Neural progenitor cell (in vitro differentiated cells): ENCODE results near the gene EFHD1. TPM values are rescaled to one million over a fixed set of nuclear protein-coding genes. Genes with fewer than 3 reads are reported as not detected.

ENCODE experiments used
- DNase-seq: peaks from one replicate; pipeline ENCODE4 v3.0.0-alpha.2; 2016; ENCODE audit warnings: low spot score
- H2AFZ ChIP-seq: fragments of 200-600 bp; sonication (generic); replicated peaks from 2 replicates; pipeline ENCODE4 v1.6.1; 2016; ENCODE audit warnings: antibody characterized with exemption
- H3F3A ChIP-seq: fragments of 200-600 bp; sonication (generic); 2 replicates; pipeline ENCODE4 v1.6.1; 2016; ENCODE audit warnings: antibody characterized with exemption, low read depth
- H3K27ac ChIP-seq: fragments of 200-600 bp; sonication (generic); 2 replicates; pipeline ENCODE4 v1.5.1; 2016; ENCODE audit warnings: mild to moderate bottlenecking
- H3K27me3 ChIP-seq: fragments of 200-600 bp; sonication (generic); 2 replicates; pipeline ENCODE4 v1.6.1; 2016; ENCODE audit warnings: mild to moderate bottlenecking, moderate library complexity
- H3K36me3 ChIP-seq: fragments of 200-600 bp; sonication (generic); 2 replicates; pipeline ENCODE4 v1.5.1; 2016
- H3K4me1 ChIP-seq: fragments of 200-600 bp; sonication (generic); 2 replicates; pipeline ENCODE4 v1.6.1; 2016; ENCODE audit warnings: mixed run types
- H3K4me2 ChIP-seq: fragments of 200-600 bp; sonication (generic); 2 replicates; pipeline ENCODE4 v1.6.1; 2016
- H3K4me3 ChIP-seq: fragments of 200-600 bp; sonication (generic); 2 replicates; pipeline ENCODE4 v1.5.1; 2016
- H3K79me2 ChIP-seq: fragments of 200-600 bp; sonication (generic); 2 replicates; pipeline ENCODE4 v1.6.1; 2016; ENCODE audit warnings: low read depth
- H3K9ac ChIP-seq: fragments of 200-600 bp; sonication (generic); 2 replicates; pipeline ENCODE4 v1.6.1; 2016
- H3K9me3 ChIP-seq: fragments of 200-600 bp; sonication (generic); 2 replicates; pipeline ENCODE4 v1.5.1; 2016; ENCODE audit warnings: low read depth
- H4K20me1 ChIP-seq: fragments of 200-600 bp; sonication (generic); 2 replicates; pipeline ENCODE4 v1.6.1; 2016; ENCODE audit warnings: low read depth
- H3K27ac Mint-ChIP-seq: 3 replicates; pipeline ENCODE4 v1.8.0; 2021; ENCODE audit warnings: mixed read lengths
- H3K27me3 Mint-ChIP-seq: 2 replicates; pipeline ENCODE4 v1.8.0; 2022; ENCODE audit warnings: low read depth, mild to moderate bottlenecking, inconsistent platforms, moderate library complexity, mixed read lengths; ENCODE audit not compliant: insufficient read depth
- H3K36me3 Mint-ChIP-seq: 3 replicates; pipeline ENCODE4 v1.8.0; 2021; ENCODE audit warnings: mixed read lengths
- H3K4me1 Mint-ChIP-seq: 3 replicates; pipeline ENCODE4 v1.8.0; 2021; ENCODE audit warnings: mixed read lengths
- H3K4me3 Mint-ChIP-seq: 3 replicates; pipeline ENCODE4 v1.8.0; 2021; ENCODE audit warnings: mild to moderate bottlenecking, moderate library complexity, mixed read lengths
- H3K9me3 Mint-ChIP-seq: 3 replicates; pipeline ENCODE4 v1.8.0; 2020; ENCODE audit warnings: mixed read lengths
- EZH2 ChIP-seq: fragments of 200-600 bp; sonication (generic); IDR thresholded peaks from 2 replicates; pipeline ENCODE4 v1.6.1; 2017; ENCODE audit warnings: antibody characterized with exemption, mild to moderate bottlenecking, moderate library complexity
- EZH2phosphoT487 ChIP-seq: fragments of 200-600 bp; sonication (generic); IDR thresholded peaks from 2 replicates; pipeline ENCODE4 v1.6.1; 2017; ENCODE audit warnings: antibody characterized with exemption
- total RNA-seq: library from RNA; depleted of rRNA; stranded (reverse); fragments of >200 nt; gene quantifications from 2 replicates; pipeline ENCODE4 v1.2.3, GENCODE V29; 2015; ENCODE audit warnings: low replicate concordance
- TF ChIP-seq, protein P1 (sequence below): fragments of 200-600 bp; sonication (generic); IDR thresholded peaks from 2 replicates; pipeline ENCODE4 v1.5.1; 2017; ENCODE audit warnings: antibody characterized with exemption, mild to moderate bottlenecking

The EFHD1 gene, protein sequence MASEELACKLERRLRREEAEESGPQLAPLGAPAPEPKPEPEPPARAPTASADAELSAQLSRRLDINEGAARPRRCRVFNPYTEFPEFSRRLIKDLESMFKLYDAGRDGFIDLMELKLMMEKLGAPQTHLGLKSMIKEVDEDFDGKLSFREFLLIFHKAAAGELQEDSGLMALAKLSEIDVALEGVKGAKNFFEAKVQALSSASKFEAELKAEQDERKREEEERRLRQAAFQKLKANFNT
- total RNA-seq = 5.9 and 7.0 TPM in 2 replicates

DNA sequence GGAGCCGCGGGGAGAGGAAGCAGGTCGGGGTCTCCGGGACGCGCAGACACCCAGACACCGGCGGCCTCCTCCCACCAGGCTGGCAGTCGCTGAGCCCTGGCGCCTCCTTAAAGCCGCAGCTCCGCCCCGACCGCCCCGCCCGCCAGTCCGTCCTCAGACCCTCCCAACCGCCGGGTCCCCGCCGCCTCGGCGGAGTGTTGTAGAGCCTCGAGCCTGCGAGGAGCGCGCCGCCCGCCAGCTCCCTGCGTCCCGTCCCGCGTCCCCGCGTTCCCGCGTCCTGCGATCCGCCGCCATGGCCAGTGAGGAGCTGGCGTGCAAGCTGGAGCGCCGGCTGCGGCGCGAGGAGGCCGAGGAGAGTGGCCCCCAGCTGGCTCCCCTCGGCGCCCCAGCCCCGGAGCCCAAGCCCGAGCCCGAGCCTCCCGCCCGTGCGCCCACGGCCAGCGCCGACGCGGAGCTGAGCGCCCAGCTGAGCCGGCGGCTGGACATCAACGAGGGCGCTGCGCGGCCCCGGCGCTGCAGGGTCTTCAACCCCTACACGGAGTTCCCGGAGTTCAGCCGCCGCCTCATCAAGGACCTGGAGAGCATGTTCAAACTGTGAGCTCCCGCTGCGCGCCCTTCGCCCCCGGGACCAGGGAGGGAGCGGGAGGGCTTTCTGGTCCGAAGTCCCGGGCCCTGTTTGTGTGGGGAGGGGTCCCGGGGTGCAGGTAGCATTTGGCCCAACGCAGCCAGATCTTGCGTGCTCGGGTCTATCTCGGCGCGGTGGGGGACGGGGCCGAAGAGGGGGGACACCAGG lies at the start of gene EFHD1:
EFHD1 (plus strand) TSS at position 192 of the 793 bp plus-strand sequence; CDS start at position 293, 101 bp downstream.
- Histone ChIP-seq H3K36me3 (no peaks in the 10 kb centered on the region), H3K4me1 (peaks cover 9% of the 10 kb centered on the region), H3K4me3 (peak within 1 kb of the TSS; percentile 54), H2AFZ (peak within 1 kb of the TSS; percentile 91), H4K20me1 (peaks cover 10% of the 10 kb centered on the region), H3K9ac (no peak within 1 kb of the TSS), H3K27ac (no peak within 1 kb of the TSS), H3K27me3 (peaks cover 91% of the 10 kb centered on the region), H3K4me2 (peak within 1 kb of the TSS; percentile 95), H3F3A (peaks cover 33% of the 10 kb centered on the region), H3K79me2 (no peaks in the 10 kb centered on the region), H3K9me3 (no peaks in the 10 kb centered on the region)
- Mint-ChIP-seq H3K27me3 (peaks cover 23% of the 10 kb centered on the region), H3K4me3 (peak within 1 kb of the TSS; percentile 86), H3K9me3 (no peaks in the 10 kb centered on the region), H3K36me3 (peaks cover 1% of the 10 kb centered on the region), H3K4me1 (peaks cover 26% of the 10 kb centered on the region), H3K27ac (no peak within 1 kb of the TSS)
- TF ChIP-seq, protein P1, sequence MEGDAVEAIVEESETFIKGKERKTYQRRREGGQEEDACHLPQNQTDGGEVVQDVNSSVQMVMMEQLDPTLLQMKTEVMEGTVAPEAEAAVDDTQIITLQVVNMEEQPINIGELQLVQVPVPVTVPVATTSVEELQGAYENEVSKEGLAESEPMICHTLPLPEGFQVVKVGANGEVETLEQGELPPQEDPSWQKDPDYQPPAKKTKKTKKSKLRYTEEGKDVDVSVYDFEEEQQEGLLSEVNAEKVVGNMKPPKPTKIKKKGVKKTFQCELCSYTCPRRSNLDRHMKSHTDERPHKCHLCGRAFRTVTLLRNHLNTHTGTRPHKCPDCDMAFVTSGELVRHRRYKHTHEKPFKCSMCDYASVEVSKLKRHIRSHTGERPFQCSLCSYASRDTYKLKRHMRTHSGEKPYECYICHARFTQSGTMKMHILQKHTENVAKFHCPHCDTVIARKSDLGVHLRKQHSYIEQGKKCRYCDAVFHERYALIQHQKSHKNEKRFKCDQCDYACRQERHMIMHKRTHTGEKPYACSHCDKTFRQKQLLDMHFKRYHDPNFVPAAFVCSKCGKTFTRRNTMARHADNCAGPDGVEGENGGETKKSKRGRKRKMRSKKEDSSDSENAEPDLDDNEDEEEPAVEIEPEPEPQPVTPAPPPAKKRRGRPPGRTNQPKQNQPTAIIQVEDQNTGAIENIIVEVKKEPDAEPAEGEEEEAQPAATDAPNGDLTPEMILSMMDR = no peak
- TF ChIP-seq EZH2phosphoT487 = no peak
- TF ChIP-seq EZH2 = peak; percentile 47
- peak; percentile 94 for DNase-seq

DNA sequence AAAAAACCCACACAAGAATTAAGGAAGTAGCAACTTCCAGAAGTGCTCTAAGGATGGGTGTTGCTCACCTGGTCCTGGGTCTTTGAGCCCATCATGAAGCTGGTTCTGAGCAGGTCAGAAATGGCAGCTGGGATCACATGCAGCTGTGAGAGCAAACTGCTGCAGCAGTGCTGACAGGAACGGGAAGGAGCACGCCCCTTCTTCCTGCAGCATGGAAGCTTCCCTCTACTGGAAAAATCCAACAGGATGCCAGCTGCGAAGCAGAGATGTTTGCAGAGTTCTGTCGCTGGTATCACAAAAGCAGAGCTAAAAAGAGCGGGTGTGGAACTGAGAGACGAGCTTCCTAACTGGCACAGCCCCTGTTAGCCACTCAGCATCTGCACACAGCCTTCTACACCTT lies 49.2 kb upstream of the EFHD1 start:
- H2AFZ ChIP-seq = no peak overlapping the region
- H3K27ac ChIP-seq = no peak overlapping the region
- Mint-ChIP-seq H3K9me3 (no peaks in the 10 kb centered on the region), H3K4me3 (no peak overlapping the region), H3K27ac (no peak overlapping the region), H3K27me3 (peaks cover 2% of the 10 kb centered on the region), H3K36me3 (peaks cover 12% of the 10 kb centered on the region), H3K4me1 (no peaks in the 10 kb centered on the region)
- no peak overlapping the region for H3K9ac ChIP-seq
- no peak overlapping the region for H3K4me3 ChIP-seq
- H3K27me3 ChIP-seq = no peaks in the 10 kb centered on the region
- DNase-seq = no peak
- H3K36me3 ChIP-seq = no peaks in the 10 kb centered on the region
- no peak overlapping the region for H3K4me2 ChIP-seq
- H3K79me2 ChIP-seq = no peaks in the 10 kb centered on the region
- no peaks in the 10 kb centered on the region for H4K20me1 ChIP-seq
- no peaks in the 10 kb centered on the region for H3K9me3 ChIP-seq
- no peaks in the 10 kb centered on the region for H3F3A ChIP-seq
- no peaks in the 10 kb centered on the region for H3K4me1 ChIP-seq
- no peak for TF ChIP-seq EZH2
- TF ChIP-seq, protein P1 = no peak
- no peak for TF ChIP-seq EZH2phosphoT487

DNA sequence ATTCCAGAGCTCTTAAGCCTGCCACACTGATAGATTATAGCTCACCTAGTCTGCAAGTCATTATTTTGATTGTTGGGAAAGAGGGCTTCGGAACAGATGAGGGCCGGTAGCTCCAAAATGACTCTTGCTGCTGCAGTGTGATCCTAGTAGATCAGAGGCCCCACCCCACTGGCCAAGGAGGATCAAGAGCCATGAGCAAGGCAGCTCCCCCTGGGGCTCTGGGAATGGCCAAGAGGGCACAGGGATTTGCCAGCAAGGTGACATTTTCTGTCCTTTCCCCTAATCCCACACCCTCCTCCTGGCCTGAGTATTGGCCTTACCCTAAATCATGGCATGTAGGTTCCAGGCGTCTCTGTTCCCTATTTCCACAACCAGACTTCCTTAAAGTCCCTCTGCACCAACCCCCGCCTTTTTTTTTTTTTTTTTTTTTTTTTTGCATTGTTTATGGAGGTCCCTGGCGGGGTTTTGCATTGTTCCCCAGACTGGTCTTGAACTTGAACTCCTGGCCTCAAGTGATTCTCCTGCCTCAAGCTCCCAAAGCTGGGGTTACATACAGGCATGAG lies 46.4 kb upstream of the EFHD1 start:
- Histone ChIP-seq H3K4me3 (no peak overlapping the region), H3K36me3 (no peaks in the 10 kb centered on the region), H3K9ac (no peak overlapping the region), H3K27ac (no peak overlapping the region), H3K4me1 (no peaks in the 10 kb centered on the region), H4K20me1 (no peaks in the 10 kb centered on the region), H3F3A (no peaks in the 10 kb centered on the region), H3K4me2 (no peak overlapping the region), H3K9me3 (no peaks in the 10 kb centered on the region), H3K79me2 (no peaks in the 10 kb centered on the region), H2AFZ (no peak overlapping the region), H3K27me3 (no peaks in the 10 kb centered on the region)
- H3K27ac Mint-ChIP-seq = no peak overlapping the region
- peaks cover 6% of the 10 kb centered on the region for H3K27me3 Mint-ChIP-seq
- no peaks in the 10 kb centered on the region for H3K4me1 Mint-ChIP-seq
- DNase-seq = no peak
- no peak overlapping the region for H3K4me3 Mint-ChIP-seq
- TF ChIP-seq EZH2 (no peak), EZH2phosphoT487 (no peak)
- TF ChIP-seq, protein P1 = no peak
- no peaks in the 10 kb centered on the region for H3K9me3 Mint-ChIP-seq
- peaks cover 12% of the 10 kb centered on the region for H3K36me3 Mint-ChIP-seq
